Activated CD4-positive, alpha-beta T cell treated with anti-CD3 and anti-CD28 coated beads, Interleukin-2, amount 10 ng/mL, durations not matched to agents 24 days and 14 days (primary cell): ENCODE results near the gene EEFSEC. TPM values are rescaled to one million over a fixed set of nuclear protein-coding genes. Genes with fewer than 3 reads are reported as not detected.

Experiments
- DNase-seq: peaks from one replicate; pipeline ENCODE4 v3.0.0; 2022
- H3K27ac Mint-ChIP-seq: one replicate; pipeline ENCODE4 v1.8.0; 2022; ENCODE audit warnings: mild to moderate bottlenecking, mixed read lengths
- H3K27me3 Mint-ChIP-seq: one replicate; pipeline ENCODE4 v1.8.0; 2022; ENCODE audit warnings: mixed read lengths
- H3K36me3 Mint-ChIP-seq: one replicate; pipeline ENCODE4 v1.8.0; 2022; ENCODE audit warnings: low read depth, mild to moderate bottlenecking, mixed read lengths
- H3K4me1 Mint-ChIP-seq: one replicate; pipeline ENCODE4 v1.8.0; 2021; ENCODE audit warnings: mixed read lengths
- H3K4me3 Mint-ChIP-seq: one replicate; pipeline ENCODE4 v1.8.0; 2022; ENCODE audit warnings: mild to moderate bottlenecking, moderate library complexity, mixed read lengths
- H3K9me3 Mint-ChIP-seq: one replicate; pipeline ENCODE4 v1.8.0; 2021; ENCODE audit warnings: mixed read lengths
- intact Hi-C: fragments of 100-400 bp; cut with micrococcal nuclease; formaldehyde crosslinking; loops from one replicate; pipeline ENCODE4 v1.15.1; 2023
- total RNA-seq: library from RNA; stranded (reverse); gene quantifications from 2 replicates; pipeline ENCODE4 v1.2.3, GENCODE V29; 2022

EEFSEC gene
- total RNA-seq, 1 donor from 2014 or later, result 21.3 TPM

- H3K36me3 Mint-ChIP-seq, result no peaks in the 10 kb centered on the region
- H3K27ac Mint-ChIP-seq, result no peak overlapping the region
- peaks cover 5% of the 10 kb centered on the region for H3K4me1 Mint-ChIP-seq
- no peaks in the 10 kb centered on the region for H3K27me3 Mint-ChIP-seq
- intact Hi-C loops, result no loop called here
- DNase-seq, result no peak
- no peak overlapping the region for H3K4me3 Mint-ChIP-seq
- no peaks in the 10 kb centered on the region for H3K9me3 Mint-ChIP-seq
These were observed 45.8 kb downstream of the EEFSEC start for GRCh38 chr3:128199110-128199509.

GRCh38 chr3:128201158-128201755, 48.0 kb downstream of the EEFSEC start:
- DNase-seq, result no peak
- Mint-ChIP-seq H3K27ac (no peak overlapping the region), H3K9me3 (no peaks in the 10 kb centered on the region), H3K27me3 (no peaks in the 10 kb centered on the region), H3K36me3 (no peaks in the 10 kb centered on the region), H3K4me3 (no peak overlapping the region), H3K4me1 (peaks cover 5% of the 10 kb centered on the region)
- intact Hi-C loops, result no loop called here

- H3K4me1 Mint-ChIP-seq, result peaks cover 4% of the 10 kb centered on the region
- DNase-seq, result peak; percentile 47
- intact Hi-C loops, result no loop called here
- H3K36me3 Mint-ChIP-seq, result no peaks in the 10 kb centered on the region
- no peaks in the 10 kb centered on the region for H3K9me3 Mint-ChIP-seq
- H3K27ac Mint-ChIP-seq, result no peak overlapping the region
- H3K4me3 Mint-ChIP-seq, result no peak overlapping the region
- H3K27me3 Mint-ChIP-seq, result no peaks in the 10 kb centered on the region
These were observed 49.9 kb downstream of the EEFSEC start for GRCh38 chr3:128203169-128203568.

- no peaks in the 10 kb centered on the region for H3K27me3 Mint-ChIP-seq
- no peaks in the 10 kb centered on the region for H3K9me3 Mint-ChIP-seq
- no peak overlapping the region for H3K4me3 Mint-ChIP-seq
- H3K27ac Mint-ChIP-seq, result no peak overlapping the region
- no peaks in the 10 kb centered on the region for H3K36me3 Mint-ChIP-seq
- intact Hi-C loops, result no loop called here
- no peaks in the 10 kb centered on the region for H3K4me1 Mint-ChIP-seq
- no peak for DNase-seq
These were observed 52.4 kb downstream of the EEFSEC start for GRCh38 chr3:128205558-128206145.

- Mint-ChIP-seq H3K4me1 (no peaks in the 10 kb centered on the region), H3K9me3 (no peaks in the 10 kb centered on the region), H3K36me3 (no peaks in the 10 kb centered on the region), H3K4me3 (no peak overlapping the region), H3K27ac (no peak overlapping the region), H3K27me3 (no peaks in the 10 kb centered on the region)
- DNase-seq, result no peak
- intact Hi-C loops, result no loop called here
These were observed 54.7 kb downstream of the EEFSEC start for GRCh38 chr3:128207951-128208350.

- Mint-ChIP-seq H3K27ac (no peak overlapping the region), H3K27me3 (no peaks in the 10 kb centered on the region), H3K9me3 (no peaks in the 10 kb centered on the region), H3K36me3 (no peaks in the 10 kb centered on the region), H3K4me1 (no peaks in the 10 kb centered on the region), H3K4me3 (no peak overlapping the region)
- no peak for DNase-seq
- intact Hi-C loops, result no loop called here
These were observed 57.4 kb downstream of the EEFSEC start for GRCh38 chr3:128210711-128211110.

- no peak for DNase-seq
- no peaks in the 10 kb centered on the region for H3K27me3 Mint-ChIP-seq
- intact Hi-C loops, result no loop called here
- no peak overlapping the region for H3K4me3 Mint-ChIP-seq
- H3K36me3 Mint-ChIP-seq, result no peaks in the 10 kb centered on the region
- H3K27ac Mint-ChIP-seq, result no peak overlapping the region
- H3K9me3 Mint-ChIP-seq, result no peaks in the 10 kb centered on the region
- H3K4me1 Mint-ChIP-seq, result peaks cover 7% of the 10 kb centered on the region
These were observed 60.8 kb downstream of the EEFSEC start for GRCh38 chr3:128214056-128214455.

- no peak for DNase-seq
- H3K4me3 Mint-ChIP-seq, result no peak overlapping the region
- no peak overlapping the region for H3K27ac Mint-ChIP-seq
- H3K4me1 Mint-ChIP-seq, result peaks cover 7% of the 10 kb centered on the region
- intact Hi-C loops, result no loop called here
- peaks cover 3% of the 10 kb centered on the region for H3K36me3 Mint-ChIP-seq
- no peaks in the 10 kb centered on the region for H3K27me3 Mint-ChIP-seq
- H3K9me3 Mint-ChIP-seq, result no peaks in the 10 kb centered on the region
These were observed 62.0 kb downstream of the EEFSEC start for GRCh38 chr3:128215290-128215689.

GRCh38 chr3:128215800-128216495, 62.7 kb downstream of the EEFSEC start:
- Mint-ChIP-seq H3K9me3 (peaks cover 5% of the 10 kb centered on the region), H3K36me3 (peaks cover 8% of the 10 kb centered on the region), H3K4me1 (peaks cover 7% of the 10 kb centered on the region), H3K4me3 (no peak overlapping the region), H3K27ac (no peak overlapping the region), H3K27me3 (no peaks in the 10 kb centered on the region)
- DNase-seq, result no peak
- intact Hi-C loops, result no loop called here

GRCh38 chr3:128217702-128218547, 64.6 kb downstream of the EEFSEC start:
- DNase-seq, result no peak
- Mint-ChIP-seq H3K36me3 (peaks cover 15% of the 10 kb centered on the region), H3K4me1 (peaks cover 7% of the 10 kb centered on the region), H3K9me3 (peaks cover 8% of the 10 kb centered on the region), H3K4me3 (no peak overlapping the region), H3K27ac (peak overlapping the region; percentile 6), H3K27me3 (no peaks in the 10 kb centered on the region)
- intact Hi-C loops, result no loop called here

GRCh38 chr3:128218548-128219257, 65.4 kb downstream of the EEFSEC start:
- Mint-ChIP-seq H3K4me3 (no peak overlapping the region), H3K9me3 (peaks cover 8% of the 10 kb centered on the region), H3K36me3 (peaks cover 17% of the 10 kb centered on the region), H3K4me1 (peaks cover 7% of the 10 kb centered on the region), H3K27ac (no peak overlapping the region), H3K27me3 (no peaks in the 10 kb centered on the region)
- intact Hi-C loops, result no loop called here
- no peak for DNase-seq

- peaks cover 17% of the 10 kb centered on the region for H3K36me3 Mint-ChIP-seq
- no peak overlapping the region for H3K4me3 Mint-ChIP-seq
- peaks cover 8% of the 10 kb centered on the region for H3K9me3 Mint-ChIP-seq
- peaks cover 7% of the 10 kb centered on the region for H3K4me1 Mint-ChIP-seq
- H3K27me3 Mint-ChIP-seq, result no peaks in the 10 kb centered on the region
- H3K27ac Mint-ChIP-seq, result no peak overlapping the region
- intact Hi-C loops, result no loop called here
- DNase-seq, result no peak
These were observed 68.0 kb downstream of the EEFSEC start for GRCh38 chr3:128221328-128221727.

GRCh38 chr3:128222796-128223385, 69.6 kb downstream of the EEFSEC start:
- Mint-ChIP-seq H3K27ac (no peak overlapping the region), H3K36me3 (peaks cover 17% of the 10 kb centered on the region), H3K9me3 (peaks cover 8% of the 10 kb centered on the region), H3K4me1 (peaks cover 1% of the 10 kb centered on the region), H3K4me3 (no peak overlapping the region), H3K27me3 (no peaks in the 10 kb centered on the region)
- intact Hi-C loops, result no loop called here
- DNase-seq, result no peak
